Activated CD4-positive, CD25-positive, alpha-beta regulatory T cell (primary cell): Measurements from ENCODE around the gene SNUPN.
A peak's percentile ranks its signal among the peaks of the same experiment; 100 is the strongest.

Experiments
- DNase-seq, 4 experiments: peaks; one replicate each; lab custom pipeline; 2025; lab: John Stamatoyannopoulos, UW

SNUPN gene

GRCh38 chr15:75654201-75654907 lies 28.8 kb upstream of the SNUPN start:
- no peak for DNase-seq

DNA sequence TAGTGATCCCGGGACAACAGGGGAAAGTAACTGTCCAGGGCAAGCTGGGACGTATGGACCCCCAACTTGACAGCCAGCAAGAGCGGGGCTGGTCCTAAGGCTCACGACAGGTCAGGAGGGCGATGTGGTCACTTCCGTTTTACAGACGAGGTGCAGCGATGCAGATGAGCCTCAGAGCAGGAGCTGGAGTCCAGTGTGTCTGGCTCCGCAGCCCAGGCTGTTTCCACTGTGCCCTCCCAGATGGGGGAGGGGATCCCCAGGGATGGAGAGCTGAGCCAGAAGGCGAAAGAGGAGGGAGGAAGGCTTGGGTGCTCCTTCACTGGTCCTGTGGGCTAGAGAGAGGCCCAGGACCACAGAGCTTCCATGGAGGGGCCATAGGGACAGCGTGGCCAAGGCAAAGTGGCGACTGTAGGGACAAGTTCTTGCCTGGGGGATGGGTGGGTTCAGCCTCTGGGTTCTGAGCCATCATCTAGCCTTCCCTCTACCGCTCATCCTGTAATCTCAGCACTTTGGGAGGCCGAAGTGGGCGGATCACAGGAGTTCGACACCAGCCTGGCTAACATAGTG lies 27.9 kb upstream of the SNUPN start:
- DNase-seq: no peak

GRCh38 chr15:75651810-75652543 lies 26.5 kb upstream of the SNUPN start:
- no peak for DNase-seq

GRCh38 chr15:75650908-75651809 lies 25.6 kb upstream of the SNUPN start:
- no peak for DNase-seq

- DNase-seq: no peak
These were observed 24.3 kb upstream of the SNUPN start for GRCh38 chr15:75649848-75650247.

GRCh38 chr15:75649045-75649761 lies 23.7 kb upstream of the SNUPN start:
- DNase-seq: no peak

DNA sequence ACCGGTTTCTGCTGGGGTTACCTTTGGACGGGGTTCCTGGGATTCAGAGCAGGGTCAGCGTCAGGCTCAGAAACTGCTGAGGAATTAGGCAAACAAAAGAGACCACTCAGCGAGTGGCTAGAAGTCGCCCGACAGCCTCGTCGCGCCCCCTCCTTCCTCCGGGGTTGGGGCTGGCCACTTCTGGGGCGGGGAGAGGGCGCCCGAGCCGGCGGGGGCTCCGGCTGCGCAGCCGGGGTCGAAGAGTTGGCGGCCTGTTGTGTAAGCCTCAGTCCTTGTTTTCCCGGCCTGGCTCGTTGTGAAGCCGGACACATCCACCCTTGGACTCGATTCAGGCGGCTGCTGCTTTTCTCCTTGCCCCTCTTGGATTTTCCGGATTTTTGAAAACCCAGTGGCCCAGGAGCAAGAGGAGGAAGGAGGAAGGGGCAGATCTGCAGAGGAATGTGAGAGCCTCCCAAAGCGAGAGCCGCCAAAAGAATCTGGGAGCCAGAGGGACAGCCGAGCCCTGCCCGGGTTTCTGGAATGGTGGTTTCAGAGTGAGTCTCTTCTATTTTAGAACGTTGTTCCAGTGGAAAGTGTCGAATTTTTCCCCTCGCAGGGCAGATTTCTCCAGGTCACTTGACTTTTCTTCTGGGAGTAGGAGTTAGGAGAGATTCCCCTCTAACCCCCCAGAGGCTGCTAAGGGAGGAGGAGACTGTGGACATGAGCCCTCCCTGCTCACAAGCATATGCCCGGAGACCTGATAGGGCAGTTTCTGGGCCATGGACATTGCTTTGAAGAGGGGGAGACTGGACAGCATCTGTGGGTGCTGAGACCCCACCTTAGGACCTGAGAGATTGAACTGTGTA lies 22.9 kb upstream of the SNUPN start:
- no peak for DNase-seq

DNA sequence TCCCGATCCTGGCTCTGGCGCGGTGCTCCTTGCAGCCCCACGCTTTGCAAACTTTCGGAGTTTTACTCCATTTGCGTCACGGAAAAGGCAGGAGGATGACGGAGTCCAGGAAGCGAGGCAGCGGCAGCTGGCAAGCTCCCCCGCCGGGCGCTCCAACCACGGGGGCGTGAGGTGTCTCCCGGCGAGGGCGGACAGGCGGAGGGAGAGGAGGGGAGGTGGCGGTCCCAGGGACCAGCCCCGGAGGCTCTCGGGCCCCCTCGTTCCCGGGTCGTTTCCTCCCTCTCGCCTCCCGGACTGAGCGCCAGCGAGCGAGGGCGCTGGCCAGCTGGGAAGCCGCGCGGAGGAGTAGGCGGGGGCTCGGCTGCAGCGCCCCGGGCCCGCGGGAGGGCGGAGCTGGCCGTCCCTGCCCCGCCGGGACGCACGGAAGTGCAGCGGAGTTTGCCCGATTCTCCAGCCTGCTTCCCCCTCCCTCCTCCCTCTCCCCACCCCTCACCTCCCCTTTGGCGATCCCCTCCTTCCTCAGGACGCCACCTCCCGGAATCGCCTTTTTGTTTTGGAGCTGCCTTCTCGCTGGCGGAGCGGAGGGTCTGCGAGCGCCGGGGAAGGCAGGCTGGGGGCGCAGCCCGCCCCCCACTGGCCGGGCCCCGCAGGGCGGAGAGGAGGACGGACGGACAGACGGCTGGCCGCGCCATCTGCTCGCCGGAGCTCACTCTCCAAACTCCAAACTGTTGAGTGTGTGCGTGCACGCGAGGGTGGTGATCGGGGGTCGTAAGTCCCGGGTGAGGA lies 22.0 kb upstream of the SNUPN start, which contains the start of gene SNX33:
TSS of gene SNX33 (plus strand) at position 543 of the 786 bp plus-strand sequence. CDS start 1,191 bp downstream, outside the sequence.
- DNase-seq: peak in 1 of 4 experiments; percentile 13

DNA sequence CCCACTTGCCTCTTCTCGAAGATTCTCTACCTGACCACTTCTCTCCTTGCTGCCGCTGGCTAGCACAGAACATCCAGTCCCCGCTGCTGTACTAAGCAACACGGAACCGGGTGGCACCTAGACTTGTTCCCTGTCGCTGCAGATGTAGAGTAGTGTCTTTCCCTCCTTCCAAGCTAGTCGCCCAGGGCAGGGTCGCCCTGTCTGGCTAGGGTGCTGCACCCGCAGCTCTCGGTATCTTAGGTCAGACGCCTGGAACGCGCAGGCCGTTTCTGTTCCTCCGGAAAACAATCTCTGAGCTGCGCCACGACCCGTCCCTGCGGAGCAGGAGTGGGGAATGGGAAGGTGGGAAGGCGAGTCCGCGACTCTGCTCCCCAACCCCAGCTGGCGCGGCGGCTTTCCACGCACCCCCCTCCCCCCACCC lies 21.4 kb upstream of the SNUPN start:
- DNase-seq: no peak

- no peak for DNase-seq
These were observed 20.8 kb upstream of the SNUPN start for GRCh38 chr15:75646112-75646943.

DNA sequence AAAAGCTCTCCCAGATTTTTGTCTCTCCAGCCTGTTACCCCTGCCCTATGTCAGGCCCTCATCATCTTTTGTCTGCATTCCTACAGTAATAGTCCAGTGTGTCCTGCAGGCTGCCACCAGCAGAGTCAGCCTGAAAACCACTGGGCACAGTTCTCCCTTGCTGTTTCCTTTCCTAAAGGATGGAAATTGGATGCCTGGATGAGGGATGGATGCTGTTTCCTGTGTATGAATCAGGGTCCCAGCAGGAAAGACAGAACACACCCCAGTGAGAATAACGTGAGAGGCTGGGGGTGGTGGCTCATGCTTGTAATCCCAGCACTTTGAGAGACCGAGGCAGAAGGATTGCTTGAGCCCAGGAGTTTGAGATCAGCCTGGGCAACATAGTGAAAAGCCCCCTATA lies 18.9 kb upstream of the SNUPN start:
- no peak for DNase-seq

GRCh38 chr15:75641603-75642002 lies 16.1 kb upstream of the SNUPN start:
- DNase-seq: no peak

DNA sequence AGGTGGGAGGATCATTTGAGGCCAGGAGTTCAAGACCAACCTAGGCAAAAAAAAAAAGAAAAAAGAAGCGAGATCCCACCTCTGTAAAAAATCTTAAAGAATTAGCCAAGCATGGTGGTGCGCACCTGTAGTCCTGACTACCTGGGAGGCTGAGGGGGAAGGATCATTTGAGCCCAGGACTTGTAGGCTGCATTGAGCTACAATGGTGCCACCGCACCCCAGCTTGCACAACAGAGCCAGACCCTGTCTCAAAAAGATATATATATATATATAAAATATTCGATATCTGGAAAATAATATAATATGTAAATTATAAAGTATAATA lies 15.6 kb upstream of the SNUPN start:
- no peak for DNase-seq

- peak in 2 of 4 experiments; percentile 29 to 30 for DNase-seq
These were observed 15.1 kb upstream of the SNUPN start for GRCh38 chr15:75640483-75641178.

DNA sequence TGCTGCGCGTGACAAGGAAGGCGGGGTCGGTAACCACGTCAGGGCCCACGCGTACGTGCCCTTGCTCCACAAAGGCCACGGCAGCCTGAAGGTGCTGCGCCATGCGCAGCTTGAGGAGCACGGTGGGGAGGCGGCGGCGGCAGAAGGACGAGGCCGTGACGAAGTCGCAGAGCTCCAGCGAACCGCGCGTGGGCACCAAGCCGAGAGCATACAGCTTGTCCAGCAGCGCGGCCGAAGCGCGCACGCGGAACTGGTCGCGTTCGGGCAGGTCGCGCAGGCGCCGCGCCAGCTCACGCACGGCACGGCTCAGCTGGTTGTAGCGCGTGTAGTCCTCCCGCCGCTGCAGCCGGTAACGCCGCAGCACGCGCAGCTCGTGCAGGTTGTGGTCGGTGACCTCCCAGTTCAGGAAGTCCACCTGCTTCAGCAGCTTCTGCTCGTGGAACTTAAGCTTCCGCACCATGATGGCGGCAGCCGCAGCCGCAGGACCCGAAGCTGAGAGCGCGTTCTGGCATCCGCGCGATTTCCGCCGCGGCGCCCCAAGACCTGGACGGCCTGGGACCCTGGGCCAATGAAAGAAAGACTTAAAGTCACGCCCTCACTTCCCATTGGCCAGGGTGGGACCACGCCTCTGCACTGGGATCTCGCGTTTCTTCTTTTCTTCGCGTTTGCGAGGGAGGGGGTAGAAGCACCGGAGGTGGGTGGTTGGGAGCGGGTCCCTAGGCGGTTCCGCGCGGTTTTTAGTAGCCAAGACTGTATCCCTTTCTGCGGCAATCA lies 14.4 kb upstream of the SNUPN start, which contains the start of gene IMP3:
TSS of gene IMP3 (minus strand) at position 516 of the 774 bp plus-strand sequence. CDS start at position 460, 56 bp downstream.
- DNase-seq: peak; percentile 79 to 88 (median 84)

DNA sequence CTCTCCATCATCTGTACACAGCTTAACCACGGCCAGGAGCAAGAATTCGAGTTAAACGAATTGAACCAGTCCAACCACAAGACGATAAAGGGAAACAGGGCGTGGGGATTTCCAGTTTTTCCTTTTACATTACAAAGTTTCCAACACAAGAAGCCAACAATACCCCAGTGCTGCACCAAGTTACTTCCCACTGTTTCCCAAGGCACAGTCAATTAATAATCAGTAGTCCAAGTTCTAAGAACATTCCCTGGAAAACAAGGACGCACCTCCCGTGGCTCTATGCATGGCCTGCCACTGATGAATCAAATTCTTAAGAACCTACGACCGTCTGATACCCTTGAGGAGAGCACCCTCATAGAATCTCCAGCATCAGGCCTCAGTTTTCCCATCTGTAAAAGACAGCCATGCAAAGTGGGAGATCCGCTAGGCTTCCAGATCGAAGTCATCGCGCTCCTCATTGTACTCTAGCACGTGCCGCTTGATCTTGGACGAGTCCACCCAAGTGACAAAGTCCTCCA lies 13.7 kb upstream of the SNUPN start:
- DNase-seq: no peak
